GM21717 (cell line): ENCODE data around the gene OSBPL9.

Source experiments
- ATAC-seq: cut with Tn5 transposase; IDR thresholded peaks from one replicate; pipeline ENCODE4 v1.9.1; 2021; ENCODE audit warnings: mild to moderate bottlenecking, moderate library complexity; ENCODE audit not compliant: unreplicated experiment

OSBPL9 gene

GRCh38 chr1:51616903-51617708 lies at the start of gene OSBPL9:
OSBPL9 (plus strand) TSS chr1:51617092; CDS start chr1:51617111, 19 bp downstream.
- ATAC-seq = peak; percentile 86

DNA sequence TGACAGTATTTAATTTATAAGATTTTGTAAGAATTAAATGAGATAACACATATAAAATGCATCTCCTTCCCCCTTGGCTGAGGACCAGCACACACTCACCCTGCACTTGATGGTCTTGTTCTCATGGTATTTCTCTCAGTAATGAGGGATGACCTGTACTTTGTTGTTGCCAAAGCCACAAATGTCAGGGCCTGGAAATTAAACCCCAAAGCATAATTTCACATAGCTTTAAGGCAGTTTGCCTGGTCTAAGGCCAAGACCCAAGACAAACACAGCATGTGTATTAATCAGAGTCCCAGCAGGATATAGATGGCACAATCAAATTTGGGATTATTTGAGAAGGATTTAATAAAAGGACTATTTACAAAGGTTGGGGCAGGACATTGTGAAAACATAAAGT lies 49.2 kb upstream of the OSBPL9 start:
- no peak for ATAC-seq

GRCh38 chr1:51568231-51568935 lies 48.5 kb upstream of the OSBPL9 start:
- ATAC-seq = no peak

DNA sequence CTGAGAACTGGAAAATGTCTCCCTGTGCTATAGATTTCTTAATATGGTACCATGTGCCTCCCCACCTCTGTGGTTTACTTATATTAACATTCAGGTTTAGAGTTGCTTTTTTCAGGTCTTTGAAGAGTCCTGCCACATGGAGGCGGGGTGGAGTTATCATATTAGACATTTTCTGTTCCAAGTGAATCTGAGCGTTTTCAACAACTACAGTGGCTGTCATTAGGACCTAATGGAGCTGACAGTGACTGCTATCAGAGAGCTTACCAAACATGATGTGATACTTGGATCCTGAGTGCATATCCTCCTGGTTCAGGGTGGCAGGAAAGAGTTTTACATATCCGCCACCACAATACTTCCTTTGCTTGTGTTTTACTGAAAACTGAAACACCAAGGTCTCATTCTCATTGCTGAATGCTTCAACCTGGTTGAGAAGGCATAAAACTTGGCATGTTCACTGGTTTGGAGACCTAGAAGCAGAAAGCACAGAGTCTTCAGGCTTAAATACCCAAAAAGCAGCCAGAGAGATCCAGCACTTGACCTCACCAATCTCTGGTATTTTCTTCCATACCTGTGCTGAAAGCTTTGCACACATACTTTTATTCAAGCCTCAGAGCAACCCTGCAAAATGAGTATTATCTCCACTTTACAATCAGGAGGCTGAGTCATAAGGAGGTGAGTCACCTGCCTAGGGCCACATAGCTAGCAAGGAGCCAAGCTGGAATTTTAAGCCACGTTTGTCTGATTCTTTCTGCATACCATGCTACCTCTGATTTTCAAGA lies 47.4 kb upstream of the OSBPL9 start:
- ATAC-seq = peak; percentile 80

GRCh38 chr1:51570063-51570710 lies 46.7 kb upstream of the OSBPL9 start:
- ATAC-seq = peak; percentile 8

- ATAC-seq = no peak
Measured at GRCh38 chr1:51572365-51572764, 44.5 kb upstream of the OSBPL9 start.

GRCh38 chr1:51574796-51575195 lies 42.1 kb upstream of the OSBPL9 start:
- ATAC-seq = no peak

- no peak for ATAC-seq
Measured at GRCh38 chr1:51575406-51576084, 41.3 kb upstream of the OSBPL9 start.

DNA sequence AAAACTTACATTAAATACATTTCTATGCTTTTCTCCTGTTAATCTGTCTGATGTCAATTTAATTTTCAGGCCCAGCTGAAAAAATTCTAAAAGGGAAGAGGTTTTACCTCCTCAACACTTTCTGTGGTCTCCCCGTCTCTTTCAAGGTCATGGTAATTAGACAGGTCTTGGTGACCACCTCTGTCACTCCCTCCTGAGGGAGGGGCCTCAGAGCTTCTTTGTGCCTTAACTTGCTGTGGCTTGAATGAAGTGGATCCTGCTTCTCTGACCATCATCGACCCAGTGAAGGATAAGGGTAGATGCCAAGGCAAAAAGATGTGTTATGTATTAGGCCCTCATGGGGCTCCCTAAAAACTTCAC lies 40.8 kb upstream of the OSBPL9 start:
- ATAC-seq = no peak

- ATAC-seq = no peak
Measured at GRCh38 chr1:51576923-51577322, 40.0 kb upstream of the OSBPL9 start.

GRCh38 chr1:51578383-51579109 lies 38.3 kb upstream of the OSBPL9 start:
- ATAC-seq = peak; percentile 69

GRCh38 chr1:51581238-51581637 lies 35.7 kb upstream of the OSBPL9 start:
- ATAC-seq = no peak

DNA sequence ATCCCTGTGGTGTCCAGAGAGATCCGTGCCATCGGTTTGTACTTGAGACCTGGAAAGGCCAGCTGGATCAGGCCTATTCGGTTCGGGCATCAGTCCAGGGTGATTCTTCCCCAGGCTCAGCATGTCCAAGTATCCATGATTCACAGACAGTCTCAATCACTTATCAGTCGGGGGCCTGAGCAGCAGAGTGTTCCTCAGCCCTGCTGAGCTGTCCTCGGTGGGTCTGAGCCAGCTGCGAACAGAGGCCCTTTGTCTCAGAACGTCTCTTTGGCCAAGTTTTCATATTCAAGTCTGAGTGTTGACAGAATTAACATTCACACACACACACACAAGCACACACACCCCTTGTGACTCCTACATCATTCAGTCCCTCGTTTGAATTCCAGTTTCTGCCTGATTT lies 33.4 kb upstream of the OSBPL9 start:
- no peak for ATAC-seq

DNA sequence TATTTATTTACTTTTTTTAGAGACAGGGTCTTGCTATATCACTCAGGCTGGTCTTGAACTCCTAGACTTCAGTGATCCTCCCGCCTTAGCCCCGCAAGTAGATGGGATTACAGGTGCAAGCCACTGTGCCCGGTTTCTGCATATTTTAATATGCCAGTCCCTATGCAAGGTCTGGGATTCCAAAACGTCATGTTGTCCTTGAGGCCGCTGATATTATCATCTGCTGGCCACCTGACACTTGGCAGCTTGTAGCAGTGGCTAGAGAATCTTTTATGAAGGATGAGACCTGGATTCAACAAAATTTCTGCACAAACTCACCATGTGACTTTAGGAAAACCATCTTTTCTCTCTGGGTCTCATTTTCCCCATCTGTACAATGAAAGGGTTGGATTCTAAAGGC lies 32.9 kb upstream of the OSBPL9 start:
- ATAC-seq = no peak

DNA sequence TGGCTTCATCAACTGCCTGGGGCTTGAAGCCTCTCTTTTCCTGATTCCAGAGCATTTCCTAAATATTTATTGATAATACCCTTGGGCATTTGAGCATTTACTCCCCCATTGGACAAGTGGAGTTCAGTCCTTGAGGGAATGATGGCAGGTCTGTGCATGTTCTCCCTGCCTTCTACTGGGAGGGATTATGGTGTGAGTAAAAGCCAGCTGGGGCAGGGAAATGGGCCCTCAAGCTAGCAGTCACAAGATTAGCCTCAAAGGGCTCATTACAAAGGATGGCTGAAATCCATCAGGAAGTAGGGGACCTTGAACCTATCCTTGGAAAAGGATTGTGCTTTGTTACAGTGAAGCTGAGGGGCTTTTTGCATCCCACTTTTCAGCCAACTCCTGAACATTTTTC lies 24.2 kb upstream of the OSBPL9 start:
- ATAC-seq = no peak

DNA sequence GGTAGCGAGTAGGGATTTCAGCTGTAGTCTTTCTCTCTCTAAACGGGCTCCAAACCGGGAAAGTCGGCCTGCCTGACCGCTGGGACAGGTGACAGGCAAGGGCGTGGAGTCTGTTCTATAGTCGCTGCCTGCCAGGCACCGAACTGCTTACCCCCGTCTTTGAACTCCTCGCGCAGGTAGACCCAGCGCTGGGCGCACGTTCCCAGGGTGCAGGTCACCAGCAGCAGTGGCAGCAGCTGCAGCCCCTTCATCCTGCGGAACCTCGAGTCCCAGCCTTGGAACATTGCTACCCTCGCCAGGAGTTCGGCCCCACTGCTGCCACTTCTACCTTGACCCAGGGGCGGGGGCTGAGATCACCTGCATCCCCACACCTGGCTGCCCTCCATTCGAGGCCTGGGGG lies 22.2 kb upstream of the OSBPL9 start:
- no peak for ATAC-seq

- ATAC-seq = no peak
Measured at GRCh38 chr1:51600529-51600928, 16.4 kb upstream of the OSBPL9 start.

DNA sequence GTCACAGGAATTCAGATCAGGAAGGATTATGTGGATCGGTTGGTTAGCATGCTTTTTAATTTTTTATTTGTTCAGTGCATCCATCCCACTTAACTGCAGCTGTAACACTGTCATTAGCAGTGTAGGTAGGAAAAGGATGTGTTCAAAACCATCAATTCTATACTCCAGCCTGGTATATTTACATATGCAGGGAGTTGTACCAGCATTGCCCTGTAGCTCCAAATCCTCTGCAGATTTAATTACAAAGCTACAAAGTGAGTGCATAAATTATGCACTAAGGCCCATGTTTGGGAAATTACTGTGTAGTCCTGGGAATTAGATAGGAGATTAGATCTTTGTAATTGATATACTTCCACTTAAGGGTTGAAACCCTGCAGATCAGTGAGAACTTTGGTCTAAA lies 15.9 kb upstream of the OSBPL9 start:
- no peak for ATAC-seq

- ATAC-seq = no peak
Measured at GRCh38 chr1:51605961-51606723, 10.8 kb upstream of the OSBPL9 start.
